GM23248 (cell line): ENCODE measurements around the gene SEC11C. TPM values are rescaled to one million over a fixed set of nuclear protein-coding genes. Genes with fewer than 3 reads are reported as not detected.

ENCODE experiments used
- DNase-seq: peaks from one replicate; pipeline ENCODE4 v3.0.0-alpha.2; 2015
- H2AFZ ChIP-seq: fragments of 200-600 bp; sonication (generic); 2 replicates; pipeline ENCODE4 v1.6.1; 2016; ENCODE audit warnings: antibody characterized with exemption
- H3F3A ChIP-seq: fragments of 200-600 bp; sonication (generic); 2 replicates; pipeline ENCODE4 v1.6.1; 2016; ENCODE audit warnings: mild to moderate bottlenecking, antibody characterized with exemption, mixed run types; ENCODE audit not compliant: insufficient read depth
- H3K27ac ChIP-seq: fragments of 200-600 bp; sonication (generic); 2 replicates; pipeline ENCODE4 v1.5.1; 2016; ENCODE audit warnings: mild to moderate bottlenecking
- H3K27me3 ChIP-seq: fragments of 200-600 bp; sonication (generic); replicated peaks from 2 replicates; pipeline ENCODE4 v1.6.1; 2016; ENCODE audit warnings: mild to moderate bottlenecking; ENCODE audit not compliant: insufficient read depth
- H3K36me3 ChIP-seq: fragments of 200-600 bp; sonication (generic); 2 replicates; pipeline ENCODE4 v1.6.1; 2016; ENCODE audit warnings: low read depth, mild to moderate bottlenecking
- H3K4me1 ChIP-seq: fragments of 200-600 bp; sonication (generic); 2 replicates; pipeline ENCODE4 v1.6.1; 2016; ENCODE audit warnings: mild to moderate bottlenecking; ENCODE audit not compliant: insufficient read depth
- H3K4me2 ChIP-seq: fragments of 200-600 bp; sonication (generic); one replicate; pipeline ENCODE4 v1.6.1; 2016; ENCODE audit warnings: mild to moderate bottlenecking; ENCODE audit not compliant: unreplicated experiment
- H3K4me3 ChIP-seq: fragments of 200-600 bp; sonication (generic); 2 replicates; pipeline ENCODE4 v1.5.1; 2016; ENCODE audit warnings: mild to moderate bottlenecking
- H3K79me2 ChIP-seq: fragments of 200-600 bp; sonication (generic); 2 replicates; pipeline ENCODE4 v1.6.1; 2016; ENCODE audit warnings: mild to moderate bottlenecking; ENCODE audit not compliant: insufficient read depth
- H3K9ac ChIP-seq: fragments of 200-600 bp; sonication (generic); 2 replicates; pipeline ENCODE4 v1.6.1; 2016; ENCODE audit warnings: mild to moderate bottlenecking
- H3K9me2 ChIP-seq: fragments of 200-600 bp; sonication (generic); 2 replicates; pipeline ENCODE4 v1.6.1; 2016; ENCODE audit warnings: mixed run types, mild to moderate bottlenecking, moderate library complexity; ENCODE audit not compliant: insufficient read depth
- H3K9me3 ChIP-seq: fragments of 200-600 bp; sonication (generic); one replicate; pipeline ENCODE4 v1.6.1; 2017; ENCODE audit warnings: low read depth
- H4K20me1 ChIP-seq: fragments of 200-600 bp; sonication (generic); 2 replicates; pipeline ENCODE4 v1.6.0; 2016; ENCODE audit not compliant: insufficient read depth
- EZH2 ChIP-seq: fragments of 200-600 bp; sonication (generic); IDR thresholded peaks from 2 replicates; pipeline ENCODE4 v1.6.1; 2018; ENCODE audit warnings: antibody characterized with exemption, mild to moderate bottlenecking; ENCODE audit not compliant: insufficient read depth, poor library complexity, severe bottlenecking
- EZH2phosphoT487 ChIP-seq: fragments of 200-600 bp; sonication (generic); IDR thresholded peaks from 2 replicates; pipeline ENCODE4 v1.6.1; 2018; ENCODE audit warnings: antibody characterized with exemption, moderate library complexity, mild to moderate bottlenecking, low read depth; ENCODE audit not compliant: insufficient read depth
- WGBS, 2 experiments: methylation state at CpG; one replicate each; pipeline ENCODE4 v1.1.6; 2015 to 2017; ENCODE audit warnings: low lambda C conversion rate in 2 of 2, low coverage in 1 of 2; ENCODE audit errors: missing lambda C conversion rate in 2 of 2; 5-methylcytosine and 5-hydroxymethylcytosine counted together
- in situ Hi-C: fragments of 300-500 bp; cut with MboI; formaldehyde crosslinking; loops from 2 replicates; pipeline ENCODE4 v1.15.0; 2020
- polyA plus RNA-seq: library from polyadenylated mRNA; unstranded; fragments of >200 nt; fragmentation: Nextera tagmentation; extraction: Ambion mirVana; gene quantifications from 2 replicates; pipeline ENCODE4 v1.2.1, GENCODE V29; 2016
- total RNA-seq: library from RNA; depleted of rRNA; stranded (reverse); fragments of >200 nt; shearing (Covaris generic); gene quantifications from 2 replicates; pipeline ENCODE4 v1.2.3, GENCODE V29; 2014; rRNA removed

SEC11C gene
- total and polyA plus RNA-seq, 2 experiments from 2014 or later, result 7.7 to 63.9 TPM

- no peaks in the 10 kb centered on the region for H3K36me3 ChIP-seq
- H3K79me2 ChIP-seq, result no peaks in the 10 kb centered on the region
- in situ Hi-C loops, result no loop called here
- H3K9me3 ChIP-seq, result no peaks in the 10 kb centered on the region
- no peak overlapping the region for H2AFZ ChIP-seq
- H3K27me3 ChIP-seq, result peaks cover 27% of the 10 kb centered on the region; the same call in 1 of the 2 replicates
- H3K9ac ChIP-seq, result no peak overlapping the region
- no peak overlapping the region for H3K27ac ChIP-seq
- no peak overlapping the region for H3K4me3 ChIP-seq
- whole genome bisulfite sequencing, 2 experiments, result 65 to 67% methylated on average over 3 of the region's 3 CpGs
- H4K20me1 ChIP-seq, result no peaks in the 10 kb centered on the region
- H3F3A ChIP-seq, result no peaks in the 10 kb centered on the region
- H3K4me1 ChIP-seq, result no peaks in the 10 kb centered on the region; the same call in 1 of the 2 replicates
- no peaks in the 10 kb centered on the region for H3K9me2 ChIP-seq
- peak; percentile 41 for DNase-seq
- no peak for TF ChIP-seq EZH2phosphoT487
- no peak for TF ChIP-seq EZH2
- no peak overlapping the region for H3K4me2 ChIP-seq
Measured at GRCh38 chr18:59200787-59201186, 61.1 kb downstream of the SEC11C start.

DNA sequence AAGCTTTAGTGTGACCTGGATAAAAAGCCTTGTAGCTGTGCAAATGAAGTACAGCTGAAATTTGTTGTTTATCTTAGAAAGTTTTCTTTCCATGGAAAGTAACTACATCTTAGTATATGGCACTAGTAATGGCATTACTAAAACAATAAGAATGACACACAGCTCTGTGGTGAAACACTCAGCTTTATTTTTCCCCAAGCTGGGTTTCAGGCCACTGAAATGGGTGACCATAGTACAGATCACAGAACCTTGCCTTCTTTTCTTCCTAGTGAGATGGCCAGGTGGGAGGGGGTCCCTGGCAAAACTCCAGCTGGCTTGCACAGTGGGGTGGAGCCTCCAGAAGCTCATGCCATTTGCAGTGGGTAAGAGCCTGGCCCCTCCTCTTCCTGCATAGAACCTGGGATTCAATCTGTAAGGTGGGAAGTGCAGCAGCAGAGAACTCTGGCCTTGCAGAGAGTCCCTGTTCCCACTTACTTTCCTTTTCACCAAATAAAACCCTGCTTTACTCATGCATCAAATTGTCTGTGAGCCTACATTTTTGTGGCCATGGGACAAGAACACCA is 62.7 kb downstream of the SEC11C start:
- Histone ChIP-seq H3K79me2 (no peaks in the 10 kb centered on the region), H3K36me3 (no peaks in the 10 kb centered on the region), H3K4me3 (no peak overlapping the region), H2AFZ (no peak overlapping the region), H3K4me2 (no peak overlapping the region), H3K9me3 (no peaks in the 10 kb centered on the region), H3K9ac (no peak overlapping the region), H3K27me3 (peaks cover 27% of the 10 kb centered on the region; the same call in 1 of the 2 replicates), H3K4me1 (no peaks in the 10 kb centered on the region; the same call in 1 of the 2 replicates), H3K9me2 (no peaks in the 10 kb centered on the region), H3F3A (no peaks in the 10 kb centered on the region), H4K20me1 (no peaks in the 10 kb centered on the region), H3K27ac (no peak overlapping the region)
- TF ChIP-seq EZH2 (no peak), EZH2phosphoT487 (no peak)
- in situ Hi-C loops, result no loop called here
- DNase-seq, result peak; percentile 29

DNA sequence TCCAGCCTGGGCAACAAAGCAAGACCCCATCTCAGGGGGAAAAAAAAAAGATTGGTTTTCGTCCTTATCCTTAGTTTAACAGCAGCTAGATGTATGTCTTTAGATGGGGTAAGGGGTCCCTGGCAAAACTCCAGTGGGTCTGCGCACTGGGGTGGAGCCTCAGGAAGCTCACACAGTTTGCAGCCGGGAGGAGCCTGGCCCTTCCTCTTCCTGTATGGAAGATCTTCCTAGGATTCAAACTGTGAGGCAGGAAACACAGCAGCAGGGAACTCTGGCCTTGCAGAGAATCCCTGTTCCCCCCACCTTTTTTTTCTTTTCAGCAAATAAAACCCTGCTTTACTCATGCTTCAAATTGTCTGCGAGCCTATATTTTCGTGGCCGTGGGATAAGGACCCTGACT is 67.8 kb downstream of the SEC11C start:
- H3K4me3 ChIP-seq, result no peak overlapping the region
- no peak for DNase-seq
- no peaks in the 10 kb centered on the region for H3K36me3 ChIP-seq
- WGBS, 2 experiments, result 70 to 72% methylated on average over 6 of the region's 6 CpGs
- H3K9me2 ChIP-seq, result no peaks in the 10 kb centered on the region
- H3K4me1 ChIP-seq, result no peaks in the 10 kb centered on the region; the same call in 1 of the 2 replicates
- no peak overlapping the region for H3K27ac ChIP-seq
- H3K27me3 ChIP-seq, result peaks cover 25% of the 10 kb centered on the region; the same call in 1 of the 2 replicates
- H3K79me2 ChIP-seq, result no peaks in the 10 kb centered on the region
- no peaks in the 10 kb centered on the region for H3F3A ChIP-seq
- in situ Hi-C loops, result no loop called here
- no peak overlapping the region for H3K4me2 ChIP-seq
- no peak overlapping the region for H2AFZ ChIP-seq
- TF ChIP-seq EZH2 (no peak), EZH2phosphoT487 (no peak)
- no peaks in the 10 kb centered on the region for H3K9me3 ChIP-seq
- no peak overlapping the region for H3K9ac ChIP-seq
- H4K20me1 ChIP-seq, result no peaks in the 10 kb centered on the region

Other genes starting within 250 kb of the SEC11C start
- gene GRP, start 80.3 kb downstream of the SEC11C start, total RNA-seq, result not detected in 2 replicates
- not detected in 2 replicates for gene GRP, start 80.3 kb downstream of the SEC11C start, polyA plus RNA-seq
- gene RAX, start 133.6 kb downstream of the SEC11C start, total RNA-seq, result not detected in 2 replicates
- gene RAX, start 133.6 kb downstream of the SEC11C start, polyA plus RNA-seq, result not detected in 2 replicates
- not detected in 2 replicates for gene CPLX4, start 178.8 kb downstream of the SEC11C start, total RNA-seq
- gene CPLX4, start 178.8 kb downstream of the SEC11C start, polyA plus RNA-seq, result not detected in 2 replicates
- 166 and 193 TPM in 2 replicates for gene LMAN1, start 219.4 kb downstream of the SEC11C start, total RNA-seq
- gene LMAN1, start 219.4 kb downstream of the SEC11C start, polyA plus RNA-seq, result 120 and 127 TPM in 2 replicates